Ecto neural progenitor cell (in vitro differentiated cells): ENCODE data around the gene TTC24.
"Not testable (repeated sequence)": the region's sequence is repeated elsewhere in the genome, so short reads cannot be mapped to it uniquely, and the experiment has no call there.

Experiments used
- DNase-seq: peaks from one replicate; pipeline ENCODE4 v3.0.0-alpha.2; 2018; ENCODE audit warnings: low spot score

TTC24 gene

DNA sequence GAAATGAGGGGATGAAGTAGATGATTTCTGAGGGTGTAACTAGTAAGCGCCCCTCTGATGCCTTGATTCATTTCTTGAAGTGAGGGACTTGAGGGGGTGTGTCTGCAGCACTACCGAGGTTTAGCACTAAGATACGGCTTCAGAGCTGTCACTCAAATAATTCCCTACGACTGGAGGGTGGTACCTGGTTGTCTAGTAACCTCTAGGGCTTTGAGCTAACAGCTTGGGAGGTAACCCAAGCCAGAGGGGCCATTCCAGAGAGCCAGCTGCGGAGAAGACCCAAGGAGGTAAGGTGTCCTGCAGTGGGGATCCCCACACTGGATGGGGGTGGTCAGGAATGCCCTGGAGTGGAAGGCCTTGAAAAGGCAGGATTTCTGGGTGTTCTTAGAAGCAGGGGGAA is at the start of gene TTC24:
TTC24 (plus strand) TSS at position 252 of the 400 bp plus-strand sequence. CDS start 1,642 bp downstream, outside the sequence.
- no peak for DNase-seq

DNA sequence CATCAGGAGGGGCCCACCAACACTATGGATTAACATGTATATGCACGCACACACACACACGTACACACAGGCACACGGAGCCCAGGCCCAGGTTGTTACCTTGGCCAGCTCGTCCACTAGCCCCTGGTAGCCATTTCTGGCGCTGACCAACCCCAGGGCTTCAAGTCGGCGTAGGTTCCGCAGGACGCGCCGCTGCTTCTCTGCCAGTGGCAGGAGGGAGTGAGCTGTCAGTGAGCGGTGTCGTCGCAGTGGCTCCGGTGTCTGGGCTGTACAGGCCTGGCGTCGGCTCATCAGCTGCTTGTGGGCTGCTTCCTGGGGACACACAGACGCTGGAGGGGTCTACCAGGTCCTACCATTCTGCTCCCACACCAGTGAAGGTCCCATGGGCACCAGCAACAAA is 49.5 kb upstream of the TTC24 start:
- DNase-seq = no peak

DNA sequence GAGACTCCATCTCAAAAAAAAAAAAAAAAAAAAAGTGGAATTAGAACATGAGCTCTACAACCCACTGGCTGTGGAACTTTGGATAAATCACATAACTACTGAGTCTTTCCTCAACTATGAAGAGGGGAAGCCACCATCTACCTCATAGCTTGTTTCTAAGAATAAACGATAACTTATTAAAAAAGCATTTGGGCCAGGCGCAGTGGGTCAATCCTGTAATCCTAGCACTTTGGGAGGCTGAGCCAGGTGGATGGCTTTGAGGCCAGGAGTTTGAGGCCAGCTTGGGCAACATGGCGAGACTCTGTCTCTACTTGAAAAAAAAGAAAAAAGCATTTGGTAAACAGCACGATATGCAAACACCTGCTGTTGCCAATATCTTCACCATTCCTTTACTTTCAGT is 47.1 kb upstream of the TTC24 start:
- DNase-seq = no peak

DNA sequence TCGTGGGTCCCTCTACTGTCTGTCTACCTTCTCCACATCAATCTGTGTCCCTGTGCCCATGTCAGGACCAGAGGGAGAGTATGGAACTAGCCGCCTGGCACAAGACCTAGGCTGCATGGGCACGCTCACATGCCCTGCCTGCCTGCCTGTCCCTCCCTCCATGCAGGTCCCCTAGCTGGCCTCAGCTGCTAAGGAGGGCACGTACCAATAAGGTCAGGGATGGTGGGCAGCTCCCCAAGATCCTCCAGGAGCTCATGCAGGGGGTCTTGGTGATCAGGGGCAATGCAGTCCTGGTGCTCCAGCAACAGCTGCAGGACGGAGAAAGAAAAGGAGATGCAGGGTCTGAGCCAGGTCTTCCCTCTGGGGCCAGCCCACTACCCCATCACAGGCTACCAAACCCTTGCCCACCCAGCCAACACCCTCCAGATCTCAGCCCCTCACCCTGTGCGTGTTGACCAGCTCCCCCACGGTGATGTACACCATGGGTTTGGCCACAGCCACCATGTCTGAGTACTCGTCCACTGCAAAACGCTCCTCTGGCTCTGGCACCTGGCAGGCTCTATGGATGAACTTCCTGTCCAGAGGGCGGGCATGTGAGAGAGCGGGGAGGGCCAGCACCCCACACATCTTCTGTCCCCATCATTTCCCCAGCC is 45.8 kb upstream of the TTC24 start:
- no peak for DNase-seq

DNA sequence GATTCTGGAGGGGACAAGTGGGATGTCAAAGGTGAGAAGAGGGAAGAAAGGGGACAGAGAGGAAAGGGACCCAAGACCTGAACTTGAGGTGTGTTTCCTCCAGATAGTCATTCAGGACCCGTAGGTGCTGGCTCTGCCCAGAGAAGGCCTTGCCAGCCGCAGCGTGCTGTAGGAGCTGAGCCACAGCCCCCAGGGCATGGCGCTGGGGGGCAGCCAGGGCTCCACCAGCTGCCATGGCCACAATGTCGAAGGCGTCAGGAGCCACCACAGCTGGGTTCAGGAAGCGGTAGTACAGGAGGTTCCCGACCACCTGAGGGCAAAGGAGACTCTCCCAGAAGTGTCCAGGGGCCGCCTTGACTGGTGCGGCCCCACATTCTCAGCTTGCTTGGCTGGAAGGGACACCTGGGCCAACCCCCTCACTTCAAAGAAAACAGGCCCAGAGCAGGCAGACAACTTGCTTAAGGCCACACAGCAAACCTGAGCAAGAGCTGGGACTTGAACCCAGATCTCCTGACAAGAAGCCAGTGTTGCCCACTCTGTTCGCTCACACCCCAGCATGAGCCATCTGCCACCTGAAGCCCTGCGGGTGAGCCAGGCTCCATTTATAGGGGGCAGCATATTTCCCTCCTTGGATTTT is 45.0 kb upstream of the TTC24 start:
- no peak for DNase-seq

DNA sequence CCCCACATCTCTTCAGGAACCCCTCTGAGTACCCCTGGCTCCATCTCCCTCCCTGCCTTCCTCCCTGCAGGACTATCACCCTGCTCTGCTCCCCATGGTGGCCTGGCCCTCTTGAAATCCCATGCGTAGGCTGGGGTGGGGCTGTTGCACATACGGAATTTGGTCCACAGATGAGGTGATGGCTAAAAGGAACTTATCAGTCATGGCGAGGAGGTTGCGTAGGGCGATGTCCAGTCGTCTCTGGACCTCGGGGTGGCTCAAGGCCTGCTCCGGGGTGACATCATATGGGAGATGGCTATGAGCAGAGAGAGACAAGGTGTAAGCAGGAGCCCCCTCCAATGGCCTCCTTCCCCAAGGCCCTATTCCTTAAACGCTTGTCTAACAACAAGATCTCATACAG is 42.5 kb upstream of the TTC24 start:
- DNase-seq = no peak

DNA sequence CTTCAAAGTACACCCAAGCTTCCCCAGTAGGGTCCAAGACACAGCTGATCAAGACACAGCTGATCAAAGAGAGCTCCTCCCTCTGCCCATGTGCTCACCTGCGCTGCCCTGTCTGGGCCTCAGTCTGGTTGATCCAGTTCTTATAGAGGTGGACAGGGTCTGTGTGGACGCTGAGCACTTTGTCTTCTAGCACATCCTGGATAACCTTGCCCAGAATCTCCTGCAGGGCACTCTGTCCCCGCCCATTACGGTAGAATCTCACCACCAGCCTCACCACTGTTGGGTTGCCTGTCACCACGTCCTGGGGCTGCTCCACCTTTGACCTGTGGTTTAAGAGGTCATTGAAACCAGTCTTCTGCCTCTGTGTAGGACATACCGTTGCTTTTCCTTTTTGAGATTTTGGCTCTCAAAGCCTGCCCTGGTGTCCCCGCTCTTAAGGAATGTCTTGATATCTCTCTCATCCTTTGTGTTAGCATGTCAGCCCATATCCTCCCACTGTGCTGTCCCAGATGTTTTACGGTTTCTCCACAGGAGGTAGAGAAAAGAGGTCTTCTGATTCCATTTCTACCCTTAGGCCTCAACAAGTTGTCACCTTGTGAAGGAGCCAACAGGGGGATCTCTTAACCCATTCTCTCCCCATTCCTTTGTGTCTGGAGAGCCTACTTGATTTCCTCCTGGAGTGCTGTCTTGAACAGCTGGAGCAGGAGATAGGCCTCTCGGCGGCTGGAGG is 40.6 kb upstream of the TTC24 start:
- no peak for DNase-seq

DNA sequence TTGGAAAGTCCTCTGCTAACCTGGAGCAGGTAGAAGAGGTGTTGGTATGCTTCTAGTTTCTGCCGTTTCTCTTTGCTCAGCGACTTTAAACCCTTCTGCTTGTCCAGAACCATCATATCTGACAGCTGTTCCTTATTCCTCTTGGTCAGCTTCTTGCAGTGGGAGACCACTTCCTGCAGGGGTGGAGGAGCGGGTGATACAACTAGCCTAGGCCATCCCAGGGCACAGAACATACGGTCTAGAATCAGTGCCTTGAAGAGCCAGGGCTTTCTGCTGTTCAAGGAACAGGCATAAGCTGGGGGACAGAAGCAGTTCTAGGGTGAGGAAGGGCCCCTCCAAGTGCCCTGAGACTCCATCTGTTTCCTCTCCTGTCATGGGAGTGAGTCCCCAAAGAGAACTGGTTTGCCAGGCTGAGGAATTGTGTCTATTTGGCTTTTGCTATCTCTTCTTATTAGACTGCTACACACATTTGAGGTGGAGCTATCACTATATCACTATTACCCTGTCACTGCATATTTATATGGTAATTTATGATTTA is 39.6 kb upstream of the TTC24 start:
- no peak for DNase-seq

DNA sequence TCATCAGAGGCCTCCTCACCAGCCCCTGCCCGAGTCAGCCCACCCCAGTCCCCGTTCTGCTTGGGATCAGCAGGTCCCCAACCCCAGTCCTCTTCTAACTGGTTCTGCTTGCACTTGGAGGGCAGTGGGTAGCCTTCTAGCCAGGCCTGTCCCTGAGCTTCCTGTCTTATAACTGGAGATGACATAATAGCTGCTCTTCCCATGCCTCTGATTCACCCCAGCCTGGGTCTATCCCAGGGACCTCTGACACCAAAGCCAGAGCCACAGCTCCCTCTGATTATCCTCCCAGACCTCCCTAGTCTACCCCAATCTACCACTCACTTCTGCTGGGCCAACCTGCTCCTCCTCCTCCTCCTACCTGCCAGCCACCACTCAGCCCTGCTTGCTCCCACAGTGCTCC is 38.6 kb upstream of the TTC24 start:
- DNase-seq = no peak

DNA sequence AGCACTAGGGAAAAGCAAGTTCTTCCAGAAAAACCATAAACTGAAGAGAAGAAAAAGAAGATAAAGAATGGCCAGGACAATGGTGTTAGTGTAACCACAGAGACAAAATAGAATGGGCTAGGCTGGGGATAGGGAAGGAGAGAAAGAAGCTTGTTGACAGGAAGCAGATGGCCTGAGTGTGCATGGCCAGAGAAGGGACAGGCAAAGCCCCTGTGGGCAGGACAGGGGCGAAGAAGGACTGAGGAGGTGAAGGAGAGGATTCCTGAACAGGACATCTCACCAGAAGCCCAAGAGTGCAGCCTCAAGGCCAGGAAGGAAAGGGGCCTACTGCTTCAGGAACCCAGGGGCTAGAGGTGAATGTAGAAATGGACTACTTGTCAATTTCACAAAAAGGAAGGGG is 36.5 kb upstream of the TTC24 start:
- DNase-seq = no peak

DNA sequence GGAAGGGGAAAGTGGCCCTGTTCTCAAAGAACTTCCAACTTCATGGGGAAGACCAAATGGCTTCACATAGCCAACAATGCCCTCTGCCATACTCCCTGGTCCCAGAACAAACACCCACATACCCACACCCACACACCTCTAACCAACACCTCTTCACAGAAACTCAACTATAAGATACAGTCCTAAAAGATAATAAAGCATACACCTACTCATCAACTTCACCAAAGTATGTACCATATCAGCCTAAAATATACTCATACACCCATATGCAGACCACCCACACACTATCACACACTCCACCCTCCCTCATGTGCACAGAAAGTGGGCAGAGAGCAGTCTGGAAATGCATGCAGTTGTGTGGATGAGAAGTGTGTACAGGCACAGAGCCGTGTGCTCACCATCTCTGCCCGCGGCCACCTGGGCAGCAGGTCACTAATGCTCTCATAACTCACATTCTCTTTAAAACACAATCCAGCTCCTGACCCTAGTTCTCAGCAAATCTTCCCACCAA is 34.9 kb upstream of the TTC24 start:
- DNase-seq = no peak

DNA sequence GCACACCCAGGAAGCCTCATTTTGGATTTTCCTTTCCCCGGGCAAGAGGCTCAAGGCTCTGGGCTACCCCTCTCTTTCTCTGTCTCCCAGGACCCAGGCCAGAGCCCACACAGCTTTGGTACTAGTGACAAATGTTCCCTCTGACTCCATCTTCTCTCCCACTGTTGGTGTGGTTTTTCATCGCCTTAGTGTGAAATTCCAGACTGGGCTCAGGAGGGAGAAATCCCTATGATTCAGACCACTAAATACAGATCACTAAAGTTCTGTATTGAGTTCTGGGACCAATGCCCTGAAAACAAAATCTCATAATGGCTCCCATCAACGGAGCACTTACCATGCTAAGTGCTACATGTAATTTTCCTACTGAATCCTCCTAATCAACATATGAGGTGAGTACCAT is 33.3 kb upstream of the TTC24 start:
- no peak for DNase-seq

DNA sequence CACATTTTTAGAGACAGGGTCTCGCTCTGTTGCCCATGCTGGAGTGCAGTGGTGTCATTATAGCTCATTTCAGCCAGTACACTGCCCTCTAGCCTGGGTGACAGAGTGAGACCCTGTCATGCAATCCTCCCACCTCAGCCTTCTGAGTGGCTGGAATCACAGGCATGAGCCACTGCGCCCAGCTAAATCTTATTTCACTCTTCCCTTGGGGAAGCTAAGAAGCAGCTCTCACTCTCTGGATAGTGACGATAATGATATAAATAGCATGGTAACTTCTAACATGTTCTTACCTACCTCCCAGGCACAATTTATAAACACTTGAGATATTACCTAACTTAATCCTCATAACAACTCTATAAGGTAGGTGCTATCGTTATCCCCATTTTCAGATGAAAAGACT is 32.1 kb upstream of the TTC24 start:
- no peak for DNase-seq

DNA sequence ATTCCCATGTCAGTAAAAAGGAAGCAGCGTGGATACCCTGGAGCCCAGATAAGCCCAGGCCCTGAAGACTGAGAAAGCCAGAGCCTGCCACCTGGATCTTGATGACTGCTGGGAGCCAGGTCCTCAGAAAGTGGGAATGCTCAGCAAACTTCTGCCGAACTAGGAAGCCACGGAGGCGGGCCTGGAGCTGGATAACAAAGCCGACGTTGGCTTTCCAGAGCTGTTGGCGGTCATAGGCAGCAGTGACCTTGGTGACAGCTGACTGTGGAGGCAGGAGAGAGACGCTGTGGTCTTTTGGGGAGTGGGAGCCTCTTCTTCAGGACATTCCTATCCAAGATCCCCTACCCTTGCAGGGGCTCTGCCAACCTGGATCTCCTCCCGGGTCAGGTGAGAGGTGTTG is 31.5 kb upstream of the TTC24 start:
- DNase-seq = no peak

DNA sequence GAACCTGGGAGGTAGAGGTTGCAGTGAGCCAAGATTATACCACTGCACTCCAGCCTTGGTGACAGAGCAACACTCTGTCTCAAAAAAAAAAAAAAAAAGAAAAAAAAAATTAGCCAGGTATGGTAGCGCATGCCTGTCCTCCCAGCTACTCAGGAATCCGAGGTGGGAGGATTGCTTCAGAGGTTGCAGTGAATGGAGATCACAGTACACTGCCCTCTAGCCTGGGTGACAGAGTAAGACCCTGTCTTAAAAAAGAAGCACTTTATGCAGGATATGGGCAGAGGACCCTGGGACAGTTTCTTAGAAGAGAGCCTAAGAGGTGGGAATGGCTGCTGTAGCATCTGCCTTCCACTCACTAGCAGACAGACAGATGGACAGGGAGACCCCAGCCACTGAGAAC is 30.1 kb upstream of the TTC24 start:
- DNase-seq = no peak

DNA sequence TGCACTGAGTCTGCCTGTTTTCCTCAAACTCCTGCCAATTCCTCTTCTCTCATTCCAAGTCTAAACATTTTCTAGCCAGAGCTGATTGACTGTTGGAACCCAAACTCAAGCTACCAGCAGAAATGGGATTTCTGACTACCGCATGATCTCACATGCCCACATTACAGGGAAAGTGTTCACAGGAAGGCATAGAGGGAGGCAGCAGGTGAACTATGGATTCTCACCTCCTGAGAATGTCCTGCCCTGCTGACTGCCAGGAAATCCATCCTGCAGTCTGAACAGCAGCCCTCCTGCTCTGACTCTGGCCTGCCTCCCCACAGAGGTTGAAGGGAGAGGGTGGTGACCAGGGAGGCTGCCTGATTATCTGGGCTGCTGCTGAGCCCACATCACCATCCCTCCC is 29.7 kb upstream of the TTC24 start:
- no peak for DNase-seq

DNA sequence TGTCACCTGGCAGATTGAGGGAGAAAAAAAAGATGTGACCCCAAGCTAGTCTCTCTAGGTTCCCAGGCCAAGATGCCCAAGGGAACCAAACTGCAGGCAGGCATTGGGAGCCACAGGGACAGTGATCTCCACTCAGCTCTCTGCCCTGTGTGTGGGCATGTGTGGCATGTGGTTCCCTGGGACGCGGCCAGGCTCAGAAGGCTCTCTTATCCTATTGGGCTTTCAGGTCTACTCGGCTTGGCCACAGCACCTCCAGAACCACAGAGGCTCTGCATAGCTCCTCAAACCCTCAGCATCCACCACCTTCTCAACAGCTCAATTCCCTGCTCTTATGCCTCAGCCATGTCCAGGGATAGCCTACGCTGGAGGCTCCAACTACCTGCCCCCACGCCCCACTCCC is 29.2 kb upstream of the TTC24 start:
- DNase-seq = no peak

DNA sequence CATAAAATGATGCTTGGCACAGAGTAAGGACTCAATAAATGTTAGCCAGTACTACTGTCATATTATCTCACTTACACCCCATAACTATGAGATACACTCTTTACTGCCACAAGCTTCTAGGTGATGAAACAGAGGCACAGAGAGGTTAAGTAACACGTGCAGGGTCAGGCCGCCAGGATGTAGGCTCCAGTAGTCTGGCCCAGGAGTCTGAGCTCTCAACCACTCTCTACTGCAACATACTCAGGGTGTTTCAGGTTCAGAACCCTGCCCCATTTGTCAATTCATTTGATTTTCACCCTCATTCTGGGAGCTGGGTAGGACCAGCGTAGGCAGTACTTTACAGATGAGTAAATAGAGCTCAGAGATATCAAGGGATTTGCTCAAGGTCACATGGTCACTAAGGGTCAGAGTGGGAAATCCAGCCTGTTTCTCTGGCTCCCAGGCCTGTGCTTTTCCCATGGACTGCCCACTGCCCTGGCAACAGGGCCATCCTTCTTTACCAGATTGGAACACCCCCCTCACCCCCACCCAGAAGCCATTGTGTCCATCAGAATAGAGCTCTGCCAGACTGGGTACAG is 28.4 kb upstream of the TTC24 start:
- DNase-seq = no peak

DNA sequence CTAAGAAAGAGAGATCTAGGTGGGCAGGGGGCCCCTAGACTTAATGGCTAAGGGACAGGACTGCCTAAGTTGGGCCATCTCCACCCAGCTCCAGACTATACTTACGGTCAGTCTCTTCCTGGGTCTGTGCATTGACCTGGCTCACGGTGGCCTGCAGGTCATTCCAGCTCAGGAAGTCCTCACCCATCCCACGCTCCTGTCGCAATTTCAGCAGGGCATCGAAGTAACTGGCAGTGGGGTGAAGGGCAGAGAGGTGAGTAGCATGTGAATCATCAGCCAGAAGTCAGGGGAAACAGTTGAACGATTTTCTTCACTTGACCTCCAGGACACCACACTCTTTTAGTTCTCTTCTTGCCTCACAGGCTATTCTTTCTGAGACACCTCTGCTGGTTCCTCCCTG is 27.7 kb upstream of the TTC24 start:
- no peak for DNase-seq

DNA sequence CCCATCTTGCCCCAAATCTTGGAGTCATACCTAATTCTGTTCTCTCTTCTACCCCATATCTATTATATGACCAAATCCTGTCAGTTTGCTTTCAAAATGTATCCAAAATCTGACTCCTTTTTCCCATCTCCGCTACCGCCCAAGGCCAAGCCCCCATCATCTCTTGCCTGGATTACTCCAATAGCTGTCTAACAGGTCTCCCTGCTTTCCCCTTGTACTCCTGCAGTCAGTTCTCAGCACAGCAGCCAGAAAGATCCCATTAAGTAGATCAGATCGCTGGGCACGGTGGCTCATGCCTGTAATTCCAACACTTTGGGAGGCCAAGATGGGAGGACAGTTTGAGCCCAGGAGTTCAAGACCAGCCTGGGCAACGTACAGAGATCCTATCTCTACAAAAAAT is 27.0 kb upstream of the TTC24 start:
- DNase-seq = no peak

DNA sequence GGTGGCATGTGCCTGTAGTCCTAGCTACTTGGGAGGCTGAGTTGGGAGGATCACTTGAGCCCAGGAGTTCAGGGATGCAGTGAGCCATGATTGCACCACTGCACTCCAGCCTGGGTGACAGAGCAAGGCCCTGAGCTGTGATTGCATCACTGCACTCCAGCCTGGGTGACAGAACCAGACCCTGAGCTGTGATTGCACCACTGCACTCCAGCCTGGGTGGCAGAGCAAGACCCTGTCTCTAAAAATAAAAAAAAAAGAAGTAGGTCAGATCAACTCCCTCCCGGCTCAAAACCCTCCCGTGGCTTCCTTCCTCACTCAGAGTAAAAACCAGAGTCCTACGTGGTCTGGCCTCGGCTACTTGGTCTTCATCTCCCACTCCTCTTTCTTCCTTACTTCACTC is 26.6 kb upstream of the TTC24 start:
- not testable (repeated sequence) for DNase-seq

DNA sequence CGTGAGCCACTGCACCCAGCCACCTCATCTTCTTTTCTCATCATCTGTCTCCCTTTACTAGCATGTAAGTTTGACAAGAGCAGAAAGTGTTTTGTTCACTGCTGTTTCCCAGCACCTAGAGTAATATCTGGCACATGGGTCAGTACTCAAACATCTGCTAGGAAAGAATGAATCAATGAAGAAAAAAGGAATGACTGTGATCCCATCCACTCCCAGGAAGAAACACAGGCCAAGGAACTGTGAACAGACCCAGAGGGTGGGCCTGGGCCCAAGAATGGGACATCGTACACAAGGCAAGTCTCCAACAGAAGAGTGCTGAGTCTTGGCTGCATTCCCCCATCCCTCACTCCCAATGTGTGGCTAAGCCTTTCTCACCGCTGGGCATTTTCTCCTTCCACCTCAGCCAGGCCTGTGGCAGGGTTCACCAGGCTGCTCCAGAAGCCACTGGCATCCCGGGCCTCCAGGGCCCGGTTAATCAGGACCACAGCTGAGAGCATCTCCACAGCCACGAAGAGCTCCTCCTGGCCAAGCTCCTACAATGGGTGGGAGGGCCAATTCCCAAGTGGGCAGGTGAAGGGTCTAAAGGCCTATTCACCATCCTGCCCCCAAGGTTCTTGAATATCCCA is 25.6 kb upstream of the TTC24 start:
- DNase-seq = no peak
